C4-2B (cell line): ENCODE measurements around the gene CHID1.

ENCODE experiments used
- H3K27ac ChIP-seq: fragments of 450-650 bp; 2 replicates; pipeline ENCODE4 v1.5.1; 2017
- ZFX ChIP-seq: fragments of 450-650 bp; IDR thresholded peaks from 2 replicates; pipeline ENCODE4 v1.6.1; 2017
- TF ChIP-seq, protein P1 (sequence below): fragments of 450-650 bp; conservative IDR thresholded peaks from 2 replicates; pipeline ENCODE4 v1.5.1; 2017; ENCODE audit warnings: mild to moderate bottlenecking

Gene CHID1

DNA sequence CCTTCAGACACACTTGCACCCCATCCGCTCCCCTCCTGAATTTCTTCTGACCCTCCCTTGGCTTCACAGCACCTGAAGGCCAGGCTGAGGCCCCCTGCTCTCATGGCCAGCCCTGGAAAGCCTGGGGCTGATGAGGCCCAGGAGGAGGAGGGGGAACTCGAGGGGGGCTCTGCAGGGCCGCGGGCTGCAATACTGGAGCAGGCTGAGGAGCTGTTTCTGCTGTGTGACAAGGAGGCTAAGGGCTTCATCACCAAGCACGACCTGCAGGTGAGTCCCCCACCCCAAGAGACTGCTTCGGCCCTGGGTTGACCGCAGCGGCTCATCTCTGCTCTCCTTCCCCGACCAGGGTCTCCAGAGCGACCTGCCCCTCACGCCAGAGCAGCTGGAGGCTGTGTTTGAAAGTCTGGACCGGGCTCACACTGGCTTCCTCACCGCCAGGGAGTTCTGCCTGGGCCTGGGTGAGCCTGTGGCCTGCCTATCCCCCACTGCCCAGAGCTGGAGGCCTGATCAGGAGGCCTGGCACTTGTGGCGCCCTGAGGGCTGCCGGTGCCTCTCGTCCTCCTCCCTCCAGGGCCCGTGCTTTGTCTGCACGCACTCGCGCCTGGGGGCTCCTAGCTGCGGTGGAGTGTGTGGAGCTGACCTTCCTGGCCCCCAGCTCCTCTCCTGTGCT, 82.0 kb downstream of the CHID1 start:
- peak overlapping the region; percentile 98 for H3K27ac ChIP-seq
- TF ChIP-seq ZFX: no peak
- TF ChIP-seq, protein P1, sequence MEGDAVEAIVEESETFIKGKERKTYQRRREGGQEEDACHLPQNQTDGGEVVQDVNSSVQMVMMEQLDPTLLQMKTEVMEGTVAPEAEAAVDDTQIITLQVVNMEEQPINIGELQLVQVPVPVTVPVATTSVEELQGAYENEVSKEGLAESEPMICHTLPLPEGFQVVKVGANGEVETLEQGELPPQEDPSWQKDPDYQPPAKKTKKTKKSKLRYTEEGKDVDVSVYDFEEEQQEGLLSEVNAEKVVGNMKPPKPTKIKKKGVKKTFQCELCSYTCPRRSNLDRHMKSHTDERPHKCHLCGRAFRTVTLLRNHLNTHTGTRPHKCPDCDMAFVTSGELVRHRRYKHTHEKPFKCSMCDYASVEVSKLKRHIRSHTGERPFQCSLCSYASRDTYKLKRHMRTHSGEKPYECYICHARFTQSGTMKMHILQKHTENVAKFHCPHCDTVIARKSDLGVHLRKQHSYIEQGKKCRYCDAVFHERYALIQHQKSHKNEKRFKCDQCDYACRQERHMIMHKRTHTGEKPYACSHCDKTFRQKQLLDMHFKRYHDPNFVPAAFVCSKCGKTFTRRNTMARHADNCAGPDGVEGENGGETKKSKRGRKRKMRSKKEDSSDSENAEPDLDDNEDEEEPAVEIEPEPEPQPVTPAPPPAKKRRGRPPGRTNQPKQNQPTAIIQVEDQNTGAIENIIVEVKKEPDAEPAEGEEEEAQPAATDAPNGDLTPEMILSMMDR: no peak

DNA sequence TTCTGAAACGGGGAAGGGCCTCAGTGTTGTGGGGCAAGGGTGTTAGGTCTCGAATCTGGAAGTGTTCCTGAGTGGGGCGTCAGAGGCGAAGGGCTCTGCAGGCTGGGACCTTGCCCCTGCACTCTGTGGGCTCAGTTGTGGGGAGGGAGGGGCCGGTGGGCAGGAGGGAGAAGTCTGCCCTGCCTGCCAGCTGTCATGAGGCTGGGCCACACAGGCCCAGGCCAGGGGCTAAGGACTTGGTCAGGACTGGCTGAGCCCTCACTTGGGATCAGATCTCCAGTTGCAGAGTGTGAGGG, 82.8 kb downstream of the CHID1 start, which contains the start of gene CRACR2B:
TSS of gene CRACR2B (plus strand) at position 23 of the 296 bp plus-strand sequence. CDS start 689 bp downstream, outside the sequence.
- no peak for TF ChIP-seq ZFX
- TF ChIP-seq, protein P1: no peak
- H3K27ac ChIP-seq: peak within 1 kb of the TSS; percentile 98

DNA sequence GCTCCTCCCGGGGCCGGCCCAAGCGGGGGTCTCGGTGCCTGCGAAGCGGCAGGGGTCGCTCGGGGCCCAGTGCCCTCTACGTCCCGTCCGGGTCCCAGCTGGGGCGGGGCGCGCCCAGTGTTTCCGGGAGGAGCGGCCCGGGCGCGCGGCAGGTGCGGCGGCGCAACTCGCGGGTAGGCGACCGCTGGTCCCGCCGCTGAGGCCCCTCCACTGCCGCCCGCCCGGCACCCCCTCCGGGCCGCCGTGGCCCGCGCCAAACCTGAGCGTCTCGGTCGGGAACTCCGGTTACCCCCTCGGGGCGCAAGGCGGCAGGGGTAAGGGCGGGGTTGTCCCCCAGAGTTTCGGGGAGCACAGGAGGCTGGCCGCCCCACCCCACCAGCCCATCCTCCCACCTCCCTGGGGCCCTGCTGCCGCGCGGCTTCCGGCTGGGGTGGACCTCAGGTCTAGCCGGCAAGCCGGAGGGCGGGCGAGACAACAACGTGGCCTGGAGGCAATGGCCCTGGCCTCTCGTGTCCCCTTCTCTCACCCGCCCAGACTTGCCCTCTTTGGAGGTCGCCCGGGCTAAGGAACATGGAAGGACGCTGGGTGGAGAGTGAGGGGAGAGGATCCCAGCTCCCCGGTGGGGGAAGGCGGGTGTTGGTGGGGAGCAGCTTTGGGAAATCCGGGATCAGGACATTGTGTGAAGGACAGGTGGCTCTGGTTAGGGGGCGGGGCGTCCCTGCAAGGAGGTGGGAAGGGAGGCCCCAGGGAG, 83.3 kb downstream of the CHID1 start:
- TF ChIP-seq ZFX: peak; percentile 51
- TF ChIP-seq, protein P1: no peak
- H3K27ac ChIP-seq: peak overlapping the region; percentile 98

DNA sequence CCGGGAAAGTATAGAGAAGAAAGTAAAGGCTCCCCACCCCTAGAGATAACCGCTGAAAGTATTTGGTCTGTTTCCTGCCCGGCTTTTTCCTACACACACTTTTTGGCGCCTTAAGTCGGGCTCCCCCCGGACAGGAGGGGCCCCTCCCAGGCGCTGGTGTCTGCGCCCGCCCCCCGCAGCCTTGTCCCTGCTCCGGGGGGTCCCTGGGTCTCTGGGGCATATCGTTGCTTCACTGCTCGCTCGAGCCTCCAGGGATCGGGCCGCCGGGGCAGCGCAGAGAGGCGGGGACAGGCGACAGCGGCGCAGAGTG, 83.8 kb downstream of the CHID1 start:
- no peak for TF ChIP-seq ZFX
- TF ChIP-seq, protein P1: no peak
- peak overlapping the region; percentile 98 for H3K27ac ChIP-seq

DNA sequence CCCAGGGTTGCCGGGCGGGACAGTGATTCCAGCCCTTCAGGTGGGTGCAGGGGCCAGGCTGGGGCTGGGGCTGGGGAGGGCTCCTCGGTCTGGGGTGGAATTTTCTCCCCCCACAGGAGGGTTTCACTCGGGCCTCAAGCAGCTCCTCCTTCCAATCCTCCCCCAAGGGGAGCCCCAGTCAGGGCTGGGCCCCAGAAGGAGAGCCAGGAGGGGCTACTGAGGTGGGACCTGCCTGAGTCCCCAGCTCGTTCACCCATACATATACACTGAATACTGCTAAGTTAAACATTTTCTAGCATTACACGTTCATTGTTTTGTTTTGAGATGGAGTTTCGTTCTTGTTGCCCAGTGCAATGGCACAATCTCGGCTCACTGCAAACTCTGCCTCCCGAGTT, 84.4 kb downstream of the CHID1 start:
- TF ChIP-seq, protein P1: no peak
- no peak for TF ChIP-seq ZFX
- H3K27ac ChIP-seq: peak overlapping the region; percentile 98

DNA sequence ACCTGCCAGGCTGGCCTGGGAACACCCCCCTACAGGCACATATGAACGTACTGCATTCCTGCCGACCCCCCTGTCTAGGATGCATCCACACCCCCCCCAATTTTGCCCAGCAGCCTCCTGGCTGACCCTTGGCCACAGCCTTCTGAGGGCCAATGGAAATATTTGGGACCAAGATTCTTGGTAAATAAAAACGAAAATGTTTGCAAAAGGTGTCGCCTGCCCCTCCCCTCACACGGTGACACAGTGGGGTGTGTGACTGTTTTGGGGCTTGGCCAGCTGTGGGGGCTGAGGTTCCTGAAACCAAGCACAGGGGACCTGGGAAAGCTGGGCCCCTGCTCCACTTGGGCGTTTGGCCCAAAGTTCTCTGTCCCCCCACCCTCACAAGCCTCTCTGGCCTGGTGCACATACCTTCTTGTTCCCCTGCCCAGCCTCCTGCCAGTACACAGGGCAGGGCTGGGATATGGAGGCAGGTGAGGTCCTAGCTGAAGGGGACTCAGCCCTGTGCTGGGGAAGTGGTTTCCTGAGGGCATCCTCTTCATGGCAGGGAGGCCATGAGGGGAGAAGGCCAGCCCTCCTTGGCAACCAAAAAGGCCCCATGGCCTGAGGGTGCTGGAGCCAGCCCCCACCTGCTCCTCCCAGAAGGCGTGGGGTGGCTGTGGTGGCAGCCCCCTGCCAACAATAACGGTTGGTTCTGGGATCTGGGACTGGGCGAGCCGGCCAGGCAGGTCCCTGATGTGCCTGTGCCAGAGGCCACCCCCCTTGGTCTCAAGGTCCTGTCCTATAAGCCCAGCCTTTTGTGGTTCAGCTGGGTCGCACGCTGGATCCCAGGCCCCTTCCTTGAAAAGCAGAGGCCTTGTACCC, 85.0 kb downstream of the CHID1 start:
- TF ChIP-seq, protein P1: no peak
- TF ChIP-seq ZFX: no peak
- peak overlapping the region; percentile 98 for H3K27ac ChIP-seq

DNA sequence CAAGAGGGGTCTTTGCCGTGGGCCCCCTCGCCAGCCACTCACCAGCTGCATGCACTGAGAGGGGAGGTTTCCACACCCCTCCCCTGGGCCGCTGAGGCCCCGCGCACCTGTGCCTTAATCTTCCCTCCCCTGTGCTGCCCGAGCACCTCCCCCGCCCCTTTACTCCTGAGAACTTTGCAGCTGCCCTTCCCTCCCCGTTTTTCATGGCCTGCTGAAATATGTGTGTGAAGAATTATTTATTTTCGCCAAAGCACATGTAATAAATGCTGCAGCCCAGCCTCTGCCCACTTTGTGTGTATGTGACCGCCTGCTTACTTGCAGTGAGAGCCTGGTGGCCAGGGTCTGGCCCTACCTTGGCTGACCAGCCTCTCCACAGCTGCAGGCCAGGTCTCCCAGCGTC, 85.7 kb downstream of the CHID1 start:
- no peak for TF ChIP-seq ZFX
- TF ChIP-seq, protein P1: no peak
- H3K27ac ChIP-seq: peak overlapping the region; percentile 98
